ENCODE measurements around the gene CYP26A1.

DNA sequence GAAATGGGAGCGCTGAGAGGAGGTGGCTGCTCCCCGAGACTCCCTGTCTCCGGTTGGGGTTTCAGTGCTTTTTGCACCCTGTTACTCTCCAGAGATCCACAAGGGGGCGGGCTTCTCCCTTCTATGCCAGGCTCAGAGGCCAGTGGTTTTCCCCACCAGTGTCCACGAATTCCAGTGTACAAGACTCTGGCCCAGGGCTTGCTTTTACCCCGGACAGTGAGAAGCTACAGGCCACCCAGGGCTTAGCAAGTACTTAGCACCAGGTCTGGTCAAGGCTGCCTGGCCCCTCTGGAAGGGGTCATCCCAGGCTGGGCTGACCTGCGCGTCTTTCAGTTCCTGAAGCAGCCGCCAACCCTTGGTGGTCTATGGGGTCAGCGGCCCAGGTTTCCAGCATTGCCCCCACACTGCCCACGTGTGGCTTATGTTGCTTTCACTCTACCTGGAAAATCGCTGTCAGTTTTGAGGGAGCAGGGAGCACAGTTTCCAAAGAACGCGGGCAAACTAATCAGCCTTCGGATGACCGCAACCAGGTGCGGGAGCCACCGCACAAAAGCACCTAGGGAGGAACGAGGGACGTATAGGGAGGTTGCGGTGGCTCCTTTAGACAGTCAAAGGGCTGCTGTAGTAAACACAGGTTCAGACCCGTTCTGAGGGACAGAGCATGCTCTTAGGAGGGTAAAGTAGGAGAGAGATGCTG lies 6.8 kb downstream of the CYP26A1 start:
- TF ChIP-seq POLR2A (IDR thresholded peaks at IDR 0.05; ENCODE audit: low read depth), result no peak
- TF ChIP-seq, protein P1, sequence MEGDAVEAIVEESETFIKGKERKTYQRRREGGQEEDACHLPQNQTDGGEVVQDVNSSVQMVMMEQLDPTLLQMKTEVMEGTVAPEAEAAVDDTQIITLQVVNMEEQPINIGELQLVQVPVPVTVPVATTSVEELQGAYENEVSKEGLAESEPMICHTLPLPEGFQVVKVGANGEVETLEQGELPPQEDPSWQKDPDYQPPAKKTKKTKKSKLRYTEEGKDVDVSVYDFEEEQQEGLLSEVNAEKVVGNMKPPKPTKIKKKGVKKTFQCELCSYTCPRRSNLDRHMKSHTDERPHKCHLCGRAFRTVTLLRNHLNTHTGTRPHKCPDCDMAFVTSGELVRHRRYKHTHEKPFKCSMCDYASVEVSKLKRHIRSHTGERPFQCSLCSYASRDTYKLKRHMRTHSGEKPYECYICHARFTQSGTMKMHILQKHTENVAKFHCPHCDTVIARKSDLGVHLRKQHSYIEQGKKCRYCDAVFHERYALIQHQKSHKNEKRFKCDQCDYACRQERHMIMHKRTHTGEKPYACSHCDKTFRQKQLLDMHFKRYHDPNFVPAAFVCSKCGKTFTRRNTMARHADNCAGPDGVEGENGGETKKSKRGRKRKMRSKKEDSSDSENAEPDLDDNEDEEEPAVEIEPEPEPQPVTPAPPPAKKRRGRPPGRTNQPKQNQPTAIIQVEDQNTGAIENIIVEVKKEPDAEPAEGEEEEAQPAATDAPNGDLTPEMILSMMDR (IDR thresholded peaks at IDR 0.05), result peak; percentile 71 to 86 (median 78)
